NB4 (cell line): ENCODE data around the gene EVA1B.

Experiments used
- CTCF ChIP-seq: IDR thresholded peaks from one replicate; pipeline ENCODE4 v1.5.1; 2012; ENCODE audit warnings: low read depth, low read length
- MAX ChIP-seq: IDR thresholded peaks from 2 replicates; pipeline ENCODE4 v1.6.1; 2011; ENCODE audit warnings: low read depth, low read length
- POLR2A ChIP-seq: IDR thresholded peaks from 2 replicates; pipeline ENCODE4 v1.6.1; 2011; ENCODE audit warnings: mild to moderate bottlenecking; ENCODE audit not compliant: insufficient read length; ENCODE audit errors: extremely low read depth

- TF ChIP-seq CTCF: no peak
- TF ChIP-seq POLR2A: no peak
- TF ChIP-seq MAX: no peak
Observed at GRCh38 chr1:36286802-36287201, 36.6 kb downstream of the EVA1B start.
